Fibroblast of lung (primary cell): ENCODE data around the gene SLC37A1. TPM values are rescaled to one million over a fixed set of nuclear protein-coding genes. Genes with fewer than 3 reads are reported as not detected.

Experiments used
- DNase-seq, 2 donors: peaks; one replicate each; pipeline versions ENCODE4 v3.0.0 to v3.0.0-alpha.2; 2010; ENCODE audit warnings: low read depth in 2 of 2
- H2AFZ ChIP-seq: 2 replicates; pipeline ENCODE4 v1.5.1; 2012; ENCODE audit warnings: low read length, control low read depth, inconsistent platforms
- H3K27ac ChIP-seq: 2 replicates; pipeline ENCODE4 v1.5.1; 2011; ENCODE audit warnings: low read length, control low read depth; ENCODE audit not compliant: insufficient read depth
- H3K27me3 ChIP-seq: 2 replicates; pipeline ENCODE4 v1.5.1; 2011; ENCODE audit warnings: mild to moderate bottlenecking, low read length; ENCODE audit not compliant: control insufficient read depth, insufficient read depth
- H3K36me3 ChIP-seq: 2 replicates; pipeline ENCODE4 v1.5.1; 2011; ENCODE audit warnings: low read length; ENCODE audit not compliant: control insufficient read depth, insufficient read depth
- H3K4me1 ChIP-seq: 2 replicates; pipeline ENCODE4 v1.5.1; 2011; ENCODE audit warnings: low read length; ENCODE audit not compliant: control insufficient read depth, insufficient read depth; ENCODE audit errors: extremely low read depth
- H3K4me2 ChIP-seq: 2 replicates; pipeline ENCODE4 v1.5.1; 2011; ENCODE audit warnings: low read length, control low read depth; ENCODE audit not compliant: insufficient read depth; ENCODE audit errors: extremely low read depth
- H3K4me3 ChIP-seq, 4 experiments: fragments of 200-600 bp in 1 of 4; sonication (generic) in 1 of 4; replicated peaks in 1 of 4; 2 replicates each; pipeline ENCODE4 v1.5.1; 2011 to 2016; ENCODE audit warnings: low read length in 4 of 4, low read depth in 3 of 4, mild to moderate bottlenecking in 3 of 4, control low read depth in 2 of 4, inconsistent platforms in 1 of 4, mixed read lengths in 1 of 4; ENCODE audit not compliant: insufficient read depth in 1 of 4; ENCODE audit errors: control extremely low read depth in 1 of 4
- H3K79me2 ChIP-seq: 2 replicates; pipeline ENCODE4 v1.5.1; 2012; ENCODE audit warnings: mild to moderate bottlenecking, low read length, inconsistent platforms; ENCODE audit not compliant: control insufficient read depth, insufficient read depth
- H3K9ac ChIP-seq: 2 replicates; pipeline ENCODE4 v1.5.1; 2011; ENCODE audit warnings: mild to moderate bottlenecking, low read length, control low read depth; ENCODE audit not compliant: insufficient read depth
- H3K9me3 ChIP-seq: 2 replicates; pipeline ENCODE4 v1.5.1; 2012; ENCODE audit warnings: low read depth, low read length; ENCODE audit not compliant: control insufficient read depth, insufficient read depth
- H4K20me1 ChIP-seq: 2 replicates; pipeline ENCODE4 v1.5.1; 2011; ENCODE audit warnings: low read length; ENCODE audit not compliant: control insufficient read depth, insufficient read depth; ENCODE audit errors: extremely low read depth
- CTCF ChIP-seq, 2 donors: IDR thresholded peaks in 1 of 2; conservative IDR thresholded peaks in 1 of 2; 1 replicate in 1 of 2; 2 replicates in 1 of 2; pipeline ENCODE4 v1.5.1; 2011 to 2012; ENCODE audit warnings: low read length in 2 of 2, control low read depth in 1 of 2, inconsistent platforms in 1 of 2, low read depth in 1 of 2, mild to moderate bottlenecking in 1 of 2
- EZH2 ChIP-seq: IDR thresholded peaks from 2 replicates; pipeline ENCODE4 v1.5.1; 2012; ENCODE audit warnings: low read length, control low read depth, mild to moderate bottlenecking; ENCODE audit errors: missing control alignments
- polyA plus RNA-seq, 2 donors: library from polyadenylated mRNA; depleted of rRNA in 1 of 2; stranded (reverse) in 1 of 2; unstranded in 1 of 2; fragments of >200 nt; gene quantifications; 2 replicates each; pipeline ENCODE4 v1.2.1, GENCODE V29; 2011 to 2012; ENCODE audit warnings: missing spikeins in 1 of 2
- total RNA-seq: library from RNA; depleted of rRNA; stranded (reverse); fragments of >200 nt; gene quantifications from 2 replicates; pipeline ENCODE4 v1.2.1, GENCODE V29; 2014

The SLC37A1 gene
- total and polyA plus RNA-seq, 2 donors (not counting 1 experiment from before 2014, with no cell fraction given) = 0.42 to 6.4 TPM

GRCh38 chr21:42465008-42465802 lies 48.4 kb upstream of the SLC37A1 start:
- no peaks in the 10 kb centered on the region for H3K4me1 ChIP-seq
- no peak overlapping the region for H3K4me3 ChIP-seq
- no peaks in the 10 kb centered on the region for H3K36me3 ChIP-seq
- no peak overlapping the region for H3K4me2 ChIP-seq
- no peak for TF ChIP-seq CTCF (conservative IDR thresholded peaks at IDR 0.05 in 1 of 2, IDR thresholded peaks at IDR 0.05 in 1 of 2; ENCODE audit: low read depth in 1 of 2, low read length in 2 of 2)
- TF ChIP-seq EZH2 = no peak
- no peaks in the 10 kb centered on the region for H4K20me1 ChIP-seq
- H3K9me3 ChIP-seq = no peaks in the 10 kb centered on the region
- no peaks in the 10 kb centered on the region for H3K79me2 ChIP-seq
- no peak overlapping the region for H2AFZ ChIP-seq
- no peak overlapping the region for H3K27ac ChIP-seq
- no peaks in the 10 kb centered on the region for H3K27me3 ChIP-seq
- H3K9ac ChIP-seq = no peak overlapping the region
- peak in 1 of 2 donors; percentile 6 for DNase-seq

DNA sequence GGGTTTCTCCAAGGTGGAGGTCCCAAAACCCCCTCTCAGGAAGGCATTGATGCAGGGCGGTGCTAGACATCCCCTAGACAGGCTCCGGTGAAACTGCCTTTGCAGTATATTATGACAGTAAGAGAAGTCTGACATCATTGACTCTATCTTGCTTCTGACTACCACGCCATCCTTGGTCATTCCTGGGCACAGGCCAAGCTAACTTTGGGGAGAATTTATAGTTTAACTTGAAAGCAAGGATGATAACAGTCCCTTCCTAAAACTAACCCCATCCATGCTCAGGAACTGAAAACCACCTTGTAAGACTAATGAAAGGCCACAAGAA lies 47.9 kb upstream of the SLC37A1 start:
- no peak overlapping the region for H2AFZ ChIP-seq
- no peak overlapping the region for H3K27ac ChIP-seq
- H3K9ac ChIP-seq = no peak overlapping the region
- no peaks in the 10 kb centered on the region for H3K36me3 ChIP-seq
- no peaks in the 10 kb centered on the region for H3K4me1 ChIP-seq
- H4K20me1 ChIP-seq = no peaks in the 10 kb centered on the region
- no peak for TF ChIP-seq CTCF (conservative IDR thresholded peaks at IDR 0.05 in 1 of 2, IDR thresholded peaks at IDR 0.05 in 1 of 2; ENCODE audit: low read depth in 1 of 2, low read length in 2 of 2)
- TF ChIP-seq EZH2 = no peak
- H3K79me2 ChIP-seq = no peaks in the 10 kb centered on the region
- H3K4me2 ChIP-seq = no peak overlapping the region
- no peak overlapping the region for H3K4me3 ChIP-seq
- no peaks in the 10 kb centered on the region for H3K9me3 ChIP-seq
- no peak for DNase-seq
- H3K27me3 ChIP-seq = no peaks in the 10 kb centered on the region

- no peak for DNase-seq
- Histone ChIP-seq H3K4me1 (no peaks in the 10 kb centered on the region), H3K9ac (no peak overlapping the region), H3K27ac (no peak overlapping the region), H3K4me2 (no peak overlapping the region), H3K27me3 (no peaks in the 10 kb centered on the region), H2AFZ (no peak overlapping the region), H3K79me2 (no peaks in the 10 kb centered on the region), H3K4me3 (no peak overlapping the region), H3K9me3 (no peaks in the 10 kb centered on the region), H3K36me3 (no peaks in the 10 kb centered on the region), H4K20me1 (no peaks in the 10 kb centered on the region)
- TF ChIP-seq CTCF (conservative IDR thresholded peaks at IDR 0.05 in 1 of 2, IDR thresholded peaks at IDR 0.05 in 1 of 2; ENCODE audit: low read depth in 1 of 2, low read length in 2 of 2) = no peak
- TF ChIP-seq EZH2 = no peak
These were observed 47.0 kb upstream of the SLC37A1 start for GRCh38 chr21:42466700-42467099.
